ENCODE results near the gene TOM1. TPM values are rescaled to one million over a fixed set of nuclear protein-coding genes. Genes with fewer than 3 reads are reported as not detected.

TOM1 gene
- total RNA-seq, 2 experiments from 2014 or later = 22.7 to 30.6 TPM

- Histone ChIP-seq H3K9me2 (ENCODE audit: insufficient read depth, low read length) (no peaks in the 10 kb centered on the region), H2AFZ (ENCODE audit: low read length) (no peak overlapping the region), H3K79me2 (ENCODE audit: insufficient read depth, low read depth, low read length) (peaks cover 21% of the 10 kb centered on the region), H3K27ac (ENCODE audit: low read depth, low read length, poor library complexity, severe bottlenecking) (no peak overlapping the region), H3K4me1 (ENCODE audit: insufficient read depth, low read length, poor library complexity, severe bottlenecking) (no peaks in the 10 kb centered on the region), H4K20me1 (ENCODE audit: insufficient read depth, low read length) (no peaks in the 10 kb centered on the region), H3K36me3 (ENCODE audit: insufficient read depth, low read length) (peaks cover 96% of the 10 kb centered on the region), H3K9me3 (ENCODE audit: low read length) (no peaks in the 10 kb centered on the region), H3K4me2 (ENCODE audit: low read length) (no peak overlapping the region), H3K4me3 (ENCODE audit: low read depth, low read length, poor library complexity, severe bottlenecking) (no peak overlapping the region)
- no TSS peak for BruUV-seq (replicated peaks)
- intact Hi-C loops (cut with micrococcal nuclease; ENCODE audit: unreplicated experiment) = no loop called here
- DNase-seq (ENCODE audit: low spot score) = no peak
- ChIA-PET POLR2A (interaction anchor here (1.2 kb wide), 1 partner anchor 30 kb away, joined by 5 read pairs; the partner anchor contains the start of gene TOM1), CTCF (ENCODE audit: unreplicated experiment) (no interaction called here)
- TF ChIP-seq, protein P1, sequence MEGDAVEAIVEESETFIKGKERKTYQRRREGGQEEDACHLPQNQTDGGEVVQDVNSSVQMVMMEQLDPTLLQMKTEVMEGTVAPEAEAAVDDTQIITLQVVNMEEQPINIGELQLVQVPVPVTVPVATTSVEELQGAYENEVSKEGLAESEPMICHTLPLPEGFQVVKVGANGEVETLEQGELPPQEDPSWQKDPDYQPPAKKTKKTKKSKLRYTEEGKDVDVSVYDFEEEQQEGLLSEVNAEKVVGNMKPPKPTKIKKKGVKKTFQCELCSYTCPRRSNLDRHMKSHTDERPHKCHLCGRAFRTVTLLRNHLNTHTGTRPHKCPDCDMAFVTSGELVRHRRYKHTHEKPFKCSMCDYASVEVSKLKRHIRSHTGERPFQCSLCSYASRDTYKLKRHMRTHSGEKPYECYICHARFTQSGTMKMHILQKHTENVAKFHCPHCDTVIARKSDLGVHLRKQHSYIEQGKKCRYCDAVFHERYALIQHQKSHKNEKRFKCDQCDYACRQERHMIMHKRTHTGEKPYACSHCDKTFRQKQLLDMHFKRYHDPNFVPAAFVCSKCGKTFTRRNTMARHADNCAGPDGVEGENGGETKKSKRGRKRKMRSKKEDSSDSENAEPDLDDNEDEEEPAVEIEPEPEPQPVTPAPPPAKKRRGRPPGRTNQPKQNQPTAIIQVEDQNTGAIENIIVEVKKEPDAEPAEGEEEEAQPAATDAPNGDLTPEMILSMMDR (conservative IDR thresholded peaks at IDR 0.05; ENCODE audit: low read length) = no peak
- no peak for TF ChIP-seq EZH2phosphoT487 (IDR thresholded peaks at IDR 0.05; ENCODE audit: borderline replicate concordance, low read depth, low read length)
These were observed 30.1 kb upstream of the TOM1 start for GRCh38 chr22:35269630-35270029.

DNA sequence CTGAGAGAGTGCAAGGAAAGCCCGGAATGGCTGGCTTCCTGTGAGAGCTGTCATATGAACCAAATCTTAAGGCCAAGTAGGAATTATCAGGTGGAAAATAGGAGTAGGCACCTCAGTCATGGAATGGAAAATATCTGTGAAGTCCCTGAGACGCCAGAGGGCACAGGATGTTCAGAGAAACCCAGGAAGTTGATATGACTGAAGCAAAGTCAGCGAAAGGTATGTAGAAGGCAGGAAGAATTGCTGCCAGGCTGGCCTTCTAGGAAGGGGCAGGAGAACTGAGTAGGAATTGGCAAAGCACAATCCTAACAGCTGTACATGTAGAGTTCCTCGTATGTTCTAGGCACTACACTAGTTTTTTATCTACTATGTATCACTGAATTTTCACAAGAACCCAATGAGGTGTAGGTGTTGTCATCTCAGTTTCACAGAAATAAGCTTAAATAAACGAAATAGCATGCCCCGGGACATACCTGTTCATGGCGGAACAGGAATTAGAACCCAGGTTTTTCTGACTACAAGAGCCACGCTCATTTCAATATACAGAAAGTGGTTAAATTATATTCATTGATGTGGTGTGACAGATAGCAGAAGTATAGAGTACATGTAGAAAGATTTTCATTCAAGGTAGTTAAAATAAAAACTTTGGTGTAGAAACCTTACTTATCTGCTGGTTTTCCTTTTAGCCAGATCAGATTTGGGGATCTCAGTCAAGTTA is 25.4 kb upstream of the TOM1 start:
- POLR2A ChIA-PET = interaction anchor here (0.5 to 1.3 kb wide), 2 partner anchors 8 to 25 kb away, joined by 4 read pairs; partner anchors contain the start of gene TOM1
- H3K79me2 ChIP-seq (ENCODE audit: insufficient read depth, low read depth, low read length) = peaks cover 25% of the 10 kb centered on the region; the same call in 1 of the 2 replicates
- intact Hi-C loops (cut with micrococcal nuclease; ENCODE audit: unreplicated experiment) = no loop called here

More for the DNA sequence above, 25.4 kb upstream of the TOM1 start:
- DNase-seq (ENCODE audit: low spot score) = no peak
- H3K27ac ChIP-seq (ENCODE audit: low read depth, low read length, poor library complexity, severe bottlenecking) = no peak overlapping the region
- no peaks in the 10 kb centered on the region for H3K9me2 ChIP-seq (ENCODE audit: insufficient read depth, low read length)
- TF ChIP-seq, protein P1 (conservative IDR thresholded peaks at IDR 0.05; ENCODE audit: low read length) = no peak
- TF ChIP-seq EZH2phosphoT487 (IDR thresholded peaks at IDR 0.05; ENCODE audit: borderline replicate concordance, low read depth, low read length) = no peak
- H3K4me3 ChIP-seq (ENCODE audit: low read depth, low read length, poor library complexity, severe bottlenecking) = no peak overlapping the region
- no peaks in the 10 kb centered on the region for H4K20me1 ChIP-seq (ENCODE audit: insufficient read depth, low read length)
- no peak overlapping the region for H3K4me2 ChIP-seq (ENCODE audit: low read length)
- H3K4me1 ChIP-seq (ENCODE audit: insufficient read depth, low read length, poor library complexity, severe bottlenecking) = no peaks in the 10 kb centered on the region
- no peaks in the 10 kb centered on the region for H3K9me3 ChIP-seq (ENCODE audit: low read length)
- no peak overlapping the region for H2AFZ ChIP-seq (ENCODE audit: low read length)
- peaks cover 88% of the 10 kb centered on the region for H3K36me3 ChIP-seq (ENCODE audit: insufficient read depth, low read length)
- BruUV-seq (replicated peaks) = no TSS peak
- CTCF ChIA-PET (ENCODE audit: unreplicated experiment) = no interaction called here

All from OCI-LY7 (cell line).